ENCODE results near the gene CIITA.
"Not testable (repeated sequence)": the region's sequence is repeated elsewhere in the genome, so short reads cannot be mapped to it uniquely, and the experiment has no call there.

Gene CIITA

GRCh38 chr16:10938796-10939648, 62.0 kb downstream of the CIITA start:
- DNase-seq: no peak

DNA sequence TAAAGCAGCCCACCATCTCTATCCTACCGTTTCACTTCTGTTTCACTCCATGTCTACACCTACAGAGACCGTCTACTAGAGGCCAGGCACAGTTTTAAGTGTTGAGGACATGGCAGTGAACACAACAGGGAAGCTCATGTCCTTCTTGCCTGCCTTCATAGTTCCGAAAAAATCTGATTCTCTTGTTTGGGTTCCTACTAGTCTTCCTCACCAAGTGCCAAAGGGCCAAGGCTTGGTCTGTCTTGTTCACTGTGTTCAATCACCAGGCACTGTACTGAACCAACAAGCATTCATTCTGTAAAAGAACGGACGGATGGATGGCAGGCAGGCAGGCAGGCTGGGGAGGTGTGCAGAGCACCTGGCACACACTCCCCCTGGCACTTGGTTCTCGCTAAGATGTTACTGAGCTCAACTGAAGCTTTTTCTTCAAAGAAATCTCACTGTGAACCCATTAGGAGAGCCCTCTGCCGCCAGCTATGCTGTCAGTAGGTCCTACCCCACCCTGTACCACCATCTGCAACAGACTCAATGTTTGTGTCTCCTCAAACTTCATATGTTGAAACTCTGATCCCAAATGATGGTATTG, 62.7 kb downstream of the CIITA start:
- no peak for DNase-seq

- no peak for DNase-seq
Observed at GRCh38 chr16:10940501-10941079, 63.6 kb downstream of the CIITA start.

GRCh38 chr16:10941127-10941933, 64.3 kb downstream of the CIITA start:
- DNase-seq: no peak

GRCh38 chr16:10941935-10942351, 64.9 kb downstream of the CIITA start:
- not testable (repeated sequence) for DNase-seq

GRCh38 chr16:10942352-10943063, 65.5 kb downstream of the CIITA start, which contains the start of gene DEXI:
DEXI (minus strand) TSS chr16:10942468; CDS start chr16:10942005, 463 bp downstream.
- DNase-seq: peak; percentile 90

- DNase-seq: no peak
Observed at GRCh38 chr16:10943064-10943353, 66.0 kb downstream of the CIITA start.

GRCh38 chr16:10944249-10945064, 67.5 kb downstream of the CIITA start, which contains the start of gene CLEC16A:
CLEC16A (plus strand) TSS chr16:10944564; CDS start chr16:10944718, 154 bp downstream.
- DNase-seq: peak; percentile 93

DNA sequence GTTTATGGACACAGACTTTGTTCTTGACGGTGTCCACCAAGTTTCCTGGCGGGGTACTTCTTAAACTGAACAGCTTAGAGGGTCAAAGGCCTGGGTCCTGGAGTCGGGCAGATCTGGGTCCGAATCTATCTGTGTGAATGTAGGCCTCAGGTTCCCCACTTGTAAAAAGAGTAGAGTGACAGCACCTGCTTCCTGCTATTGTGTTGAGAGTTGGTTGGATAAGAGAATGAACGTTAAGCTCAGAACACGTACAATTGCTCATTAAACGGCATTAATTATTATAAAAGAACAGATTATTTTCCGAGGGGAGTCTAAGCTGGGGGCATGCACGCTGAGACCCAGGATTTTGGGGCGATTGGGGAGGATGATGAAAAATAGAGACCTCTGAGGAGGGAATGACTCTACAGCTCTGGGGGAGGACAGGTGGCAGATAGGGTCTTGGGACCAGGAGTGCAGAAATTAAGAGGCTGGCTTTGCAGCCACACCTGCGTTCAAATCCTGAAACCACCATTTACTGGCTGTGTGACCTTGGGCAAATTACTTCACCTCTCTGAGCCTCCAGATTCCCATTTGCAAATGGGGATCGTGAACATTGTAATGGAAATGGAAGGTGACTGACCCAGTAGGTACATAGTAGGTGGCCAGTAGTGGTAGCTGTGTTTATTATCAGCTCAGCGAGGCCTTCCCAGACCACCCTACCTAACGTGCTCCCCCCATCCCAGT, 68.2 kb downstream of the CIITA start:
- no peak for DNase-seq

GRCh38 chr16:10946308-10946707, 69.3 kb downstream of the CIITA start:
- no peak for DNase-seq

DNA sequence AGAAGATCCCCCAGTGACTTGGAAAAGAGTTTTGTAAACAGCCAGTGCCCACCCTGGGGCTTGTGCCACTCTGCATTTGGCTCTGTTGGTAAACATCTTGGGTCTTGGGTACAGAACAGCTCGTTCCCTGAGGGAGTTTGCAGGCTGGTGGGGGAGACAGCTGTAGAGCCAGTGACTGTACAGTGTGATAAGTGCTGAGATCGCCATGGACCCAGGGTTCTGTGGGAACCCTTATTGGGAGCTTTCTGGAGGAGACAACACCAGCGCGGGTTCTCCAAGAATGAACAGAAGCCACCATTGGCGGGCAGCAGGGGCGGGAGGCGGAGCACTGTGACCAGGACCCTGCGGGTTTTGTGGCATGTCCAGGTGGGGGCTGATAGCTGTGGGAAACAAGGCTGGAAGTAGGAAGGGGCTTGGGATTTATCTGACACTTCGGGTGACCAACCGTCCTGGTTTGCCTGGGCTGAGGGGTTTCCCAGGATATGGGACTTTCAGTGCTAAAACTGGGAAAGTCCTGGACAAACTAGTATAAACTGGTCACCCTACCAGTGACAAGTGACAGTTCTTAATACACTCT, 70.3 kb downstream of the CIITA start:
- DNase-seq: no peak

DNA sequence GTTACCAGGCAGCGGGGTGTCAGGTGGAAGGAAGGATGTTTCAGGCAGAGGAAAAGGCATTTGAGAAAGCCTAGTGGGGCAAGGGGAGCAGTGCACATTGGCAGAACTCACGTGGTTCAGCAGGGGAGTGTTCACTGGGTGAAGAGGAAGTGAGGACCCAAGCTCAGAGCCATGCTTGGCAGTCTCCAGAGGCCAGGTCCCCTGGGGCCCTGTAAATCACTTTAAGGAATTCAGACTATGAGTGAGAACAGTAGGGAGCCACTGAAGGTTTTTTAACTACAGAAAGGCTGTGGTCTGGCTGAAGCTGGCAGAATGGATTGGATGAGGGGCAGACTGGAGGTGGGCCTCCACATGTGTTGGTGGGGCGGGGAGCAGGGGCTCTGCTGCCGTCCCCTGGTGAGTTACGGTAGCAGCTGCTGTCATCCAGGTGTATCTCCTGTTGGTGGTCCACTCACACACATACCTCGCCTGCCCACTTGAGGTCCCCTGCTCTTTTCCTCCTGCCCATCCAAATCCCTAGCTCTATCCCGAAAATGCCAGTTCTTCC, 72.5 kb downstream of the CIITA start:
- DNase-seq: no peak

DNA sequence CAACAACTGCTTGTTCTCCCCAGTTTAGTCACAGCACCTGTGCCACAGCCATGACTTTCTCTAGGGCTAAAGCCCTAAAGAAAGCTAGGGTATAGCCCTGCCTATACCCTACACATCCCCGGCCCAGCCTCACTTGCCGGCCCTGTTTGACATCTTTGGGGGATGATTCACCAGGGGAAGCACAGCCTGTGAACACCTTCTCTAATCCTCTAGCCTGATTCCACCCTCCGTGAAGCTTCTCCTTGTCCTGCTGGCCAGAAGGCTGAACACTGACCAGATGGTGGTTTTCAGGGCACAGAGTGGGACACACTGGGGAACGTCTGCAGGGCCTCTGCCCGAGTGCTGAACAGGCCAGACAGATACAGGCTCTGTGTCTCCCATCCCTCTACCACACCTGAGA, 73.4 kb downstream of the CIITA start:
- DNase-seq: no peak

DNA sequence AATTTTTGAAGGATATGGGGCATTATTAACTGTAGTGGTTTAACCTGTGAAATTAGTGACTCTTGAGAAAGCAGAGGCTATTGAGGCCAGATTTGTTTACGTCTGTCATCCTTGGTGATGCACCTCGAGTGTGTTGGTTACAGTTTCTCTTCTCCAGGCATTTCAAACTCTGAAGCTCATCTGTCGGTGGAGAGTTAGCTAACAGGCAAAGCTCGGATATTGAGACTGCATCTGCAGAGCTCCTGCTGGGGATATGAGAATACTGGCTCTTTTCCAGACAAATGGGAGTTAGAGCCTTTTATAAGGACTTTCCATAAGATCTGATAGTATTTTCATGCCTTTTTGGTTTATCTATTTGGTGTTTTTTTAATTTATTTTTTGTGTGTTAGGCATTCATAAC, 74.0 kb downstream of the CIITA start:
- DNase-seq: no peak

GRCh38 chr16:10954903-10955302, 77.9 kb downstream of the CIITA start:
- no peak for DNase-seq

- no peak for DNase-seq
Observed at GRCh38 chr16:10957771-10958482, 80.9 kb downstream of the CIITA start.

DNA sequence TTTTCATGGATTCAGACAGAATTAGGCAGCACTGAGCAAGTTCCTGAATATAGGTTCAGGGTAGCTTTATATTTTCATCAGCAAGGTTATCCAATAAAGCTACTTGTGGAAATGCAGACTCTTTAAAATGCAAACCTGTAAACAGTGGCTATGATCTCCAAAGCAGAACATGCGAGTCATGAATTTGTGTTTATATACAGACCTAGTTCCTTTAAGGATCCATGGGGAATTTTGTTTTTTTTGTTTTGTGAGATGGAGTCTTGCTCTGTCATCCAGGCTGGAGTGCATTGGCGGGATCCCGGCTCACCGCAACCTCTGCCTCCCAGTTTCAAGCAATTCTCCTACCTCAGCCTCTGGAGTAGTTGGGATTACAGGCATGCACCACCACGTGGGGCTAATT, 82.2 kb downstream of the CIITA start:
- DNase-seq: no peak

GRCh38 chr16:10961231-10961630, 84.2 kb downstream of the CIITA start:
- DNase-seq: no peak

- DNase-seq: peak; percentile 75
Observed at GRCh38 chr16:10964039-10964890, 87.3 kb downstream of the CIITA start.
